HepG2 (cell line): ENCODE data around the gene ABHD17A. TPM values are rescaled to one million over a fixed set of nuclear protein-coding genes. Genes with fewer than 3 reads are reported as not detected.
A peak's percentile ranks its signal among the peaks of the same experiment; 100 is the strongest.

Experiments
- MAFF ChIP-seq: IDR thresholded peaks from 2 replicates; pipeline ENCODE4 v1.6.1; 2011; ENCODE audit warnings: low read depth, low read length, improper control_type of control experiment
- PRMT3 ChIP-seq: sonication (generic); formaldehyde crosslinking; IDR thresholded peaks from 2 replicates; pipeline ENCODE4 v1.8.1; 2022; ENCODE audit warnings: low read depth, mild to moderate bottlenecking, moderate library complexity, missing genetic modification reagents, borderline replicate concordance
- RFXAP ChIP-seq: sonication (generic); formaldehyde crosslinking; IDR thresholded peaks from 2 replicates; pipeline ENCODE4 v1.4.0; 2020; ENCODE audit warnings: missing genetic modification reagents, borderline replicate concordance
- SNAPC4 ChIP-seq: sonication (generic); formaldehyde crosslinking; IDR thresholded peaks from 2 replicates; pipeline ENCODE4 v1.4.0; 2020; ENCODE audit warnings: mild to moderate bottlenecking, missing genetic modification reagents
- ZKSCAN5 ChIP-seq: sonication (generic); formaldehyde crosslinking; IDR thresholded peaks from 2 replicates; pipeline ENCODE4 v1.5.1; 2020; ENCODE audit warnings: mild to moderate bottlenecking, missing genetic modification reagents
- ZNF318 ChIP-seq: sonication (generic); formaldehyde crosslinking; IDR thresholded peaks from 2 replicates; pipeline ENCODE4 v1.4.0; 2020; ENCODE audit warnings: mild to moderate bottlenecking, missing genetic modification reagents
- ZNF777 ChIP-seq: sonication (generic); formaldehyde crosslinking; IDR thresholded peaks from 2 replicates; pipeline ENCODE4 v1.4.0; 2020; ENCODE audit warnings: missing genetic modification reagents
- polyA plus RNA-seq, 8 experiments: library from polyadenylated mRNA; depleted of rRNA in 3 of 8; stranded (reverse) in 7 of 8; unstranded in 1 of 8; fragments of >200 nt; fragmentation: Illumina TruSeq in 4 of 8; extraction: Trizol in 4 of 8; gene quantifications; 2 replicates each; pipeline versions ENCODE4 v1.2.1 to v1.2.3, GENCODE V29; 2011 to 2016; ENCODE audit warnings: low read depth in 4 of 8, missing spikeins in 1 of 8, mixed read lengths in 1 of 8; ENCODE audit not compliant: insufficient read depth in 1 of 8
- total RNA-seq, 5 experiments: library from RNA; depleted of rRNA; stranded (reverse); fragments of >200 nt; fragmentation: Illumina TruSeq; extraction: Trizol; gene quantifications; 2 replicates each; pipeline ENCODE4 v1.2.3, GENCODE V29; 2016; ENCODE audit warnings: low read depth in 1 of 5
- TF ChIP-seq, protein P1 (sequence below): IDR thresholded peaks from 2 replicates; pipeline ENCODE4 v1.6.1; 2012; ENCODE audit warnings: low read length, improper control_type of control experiment

ABHD17A gene
- total and polyA plus RNA-seq, 2 of the 13 experiments (the other 11 are each of a cell fraction or from before 2014, with no cell fraction given), result 27.7 to 40.8 TPM

DNA sequence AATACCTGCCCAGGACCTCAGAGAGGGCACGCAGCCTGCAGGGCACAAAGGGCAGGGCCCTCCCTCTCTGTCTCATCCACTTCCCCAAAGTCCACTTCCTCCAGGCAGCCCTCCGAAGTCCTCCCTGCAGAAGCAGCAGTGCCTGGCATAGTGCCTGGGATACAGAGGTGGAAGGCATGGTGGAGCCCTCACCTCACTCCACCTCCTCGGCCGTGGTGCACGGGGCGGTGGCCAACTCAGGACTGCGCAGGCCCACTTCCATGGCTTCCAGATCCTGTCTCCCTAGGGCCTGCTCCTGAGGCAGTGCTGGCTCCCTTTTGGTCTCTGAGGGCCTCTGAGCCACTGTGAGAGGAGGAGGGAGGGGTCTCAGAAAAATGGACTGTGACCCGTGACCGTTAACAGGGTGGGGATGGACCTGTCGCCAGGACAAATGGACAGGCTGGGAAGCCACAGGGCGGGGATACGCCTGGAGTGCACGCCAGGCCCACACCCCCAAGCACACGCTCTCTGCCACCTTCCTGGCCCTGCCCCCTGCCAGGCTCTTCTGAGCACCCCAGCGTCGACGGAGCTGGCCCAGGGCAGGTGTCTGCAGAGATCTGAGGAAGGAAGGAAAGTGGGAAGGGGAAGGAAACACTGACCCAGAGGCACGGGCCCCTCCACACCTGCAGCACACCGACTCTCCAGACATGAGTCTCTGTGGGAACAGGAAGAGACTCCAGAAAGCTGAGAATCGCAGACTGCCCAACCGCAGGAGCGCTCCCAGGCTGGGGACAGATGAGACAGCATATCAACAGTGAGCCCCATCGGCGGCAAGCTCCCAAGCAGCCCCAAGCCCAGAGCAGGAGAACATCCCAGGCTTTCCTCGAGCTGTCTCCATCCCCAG is 45.4 kb downstream of the ABHD17A start (continued):
- no peak for TF ChIP-seq SNAPC4 (CRISPR knock-in tag)
- no peak for TF ChIP-seq PRMT3 (CRISPR knock-in tag)
- TF ChIP-seq, protein P1, sequence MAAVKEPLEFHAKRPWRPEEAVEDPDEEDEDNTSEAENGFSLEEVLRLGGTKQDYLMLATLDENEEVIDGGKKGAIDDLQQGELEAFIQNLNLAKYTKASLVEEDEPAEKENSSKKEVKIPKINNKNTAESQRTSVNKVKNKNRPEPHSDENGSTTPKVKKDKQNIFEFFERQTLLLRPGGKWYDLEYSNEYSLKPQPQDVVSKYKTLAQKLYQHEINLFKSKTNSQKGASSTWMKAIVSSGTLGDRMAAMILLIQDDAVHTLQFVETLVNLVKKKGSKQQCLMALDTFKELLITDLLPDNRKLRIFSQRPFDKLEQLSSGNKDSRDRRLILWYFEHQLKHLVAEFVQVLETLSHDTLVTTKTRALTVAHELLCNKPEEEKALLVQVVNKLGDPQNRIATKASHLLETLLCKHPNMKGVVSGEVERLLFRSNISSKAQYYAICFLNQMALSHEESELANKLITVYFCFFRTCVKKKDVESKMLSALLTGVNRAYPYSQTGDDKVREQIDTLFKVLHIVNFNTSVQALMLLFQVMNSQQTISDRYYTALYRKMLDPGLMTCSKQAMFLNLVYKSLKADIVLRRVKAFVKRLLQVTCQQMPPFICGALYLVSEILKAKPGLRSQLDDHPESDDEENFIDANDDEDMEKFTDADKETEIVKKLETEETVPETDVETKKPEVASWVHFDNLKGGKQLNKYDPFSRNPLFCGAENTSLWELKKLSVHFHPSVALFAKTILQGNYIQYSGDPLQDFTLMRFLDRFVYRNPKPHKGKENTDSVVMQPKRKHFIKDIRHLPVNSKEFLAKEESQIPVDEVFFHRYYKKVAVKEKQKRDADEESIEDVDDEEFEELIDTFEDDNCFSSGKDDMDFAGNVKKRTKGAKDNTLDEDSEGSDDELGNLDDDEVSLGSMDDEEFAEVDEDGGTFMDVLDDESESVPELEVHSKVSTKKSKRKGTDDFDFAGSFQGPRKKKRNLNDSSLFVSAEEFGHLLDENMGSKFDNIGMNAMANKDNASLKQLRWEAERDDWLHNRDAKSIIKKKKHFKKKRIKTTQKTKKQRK, result no peak
- no peak for TF ChIP-seq MAFF
- no peak for TF ChIP-seq ZNF777 (CRISPR knock-in tag)
- TF ChIP-seq RFXAP, result peak; percentile 64; the same call in 1 of the 2 replicates
- TF ChIP-seq ZNF318 (CRISPR knock-in tag), result 0 out of 2 replicates have a peak, but pooled peaks have one; percentile 48
- no peak for TF ChIP-seq ZKSCAN5 (CRISPR knock-in tag)
